NCI-H2196 treated with DMSO at 0.1 percent for 48 hours (cell line): Measurements from ENCODE around the gene MOSPD3.

ENCODE experiments used
- DNase-seq: peaks from one replicate; lab custom pipeline; 2025; ENCODE audit not compliant: unreplicated experiment; lab: John Stamatoyannopoulos, UW

The MOSPD3 gene

DNA sequence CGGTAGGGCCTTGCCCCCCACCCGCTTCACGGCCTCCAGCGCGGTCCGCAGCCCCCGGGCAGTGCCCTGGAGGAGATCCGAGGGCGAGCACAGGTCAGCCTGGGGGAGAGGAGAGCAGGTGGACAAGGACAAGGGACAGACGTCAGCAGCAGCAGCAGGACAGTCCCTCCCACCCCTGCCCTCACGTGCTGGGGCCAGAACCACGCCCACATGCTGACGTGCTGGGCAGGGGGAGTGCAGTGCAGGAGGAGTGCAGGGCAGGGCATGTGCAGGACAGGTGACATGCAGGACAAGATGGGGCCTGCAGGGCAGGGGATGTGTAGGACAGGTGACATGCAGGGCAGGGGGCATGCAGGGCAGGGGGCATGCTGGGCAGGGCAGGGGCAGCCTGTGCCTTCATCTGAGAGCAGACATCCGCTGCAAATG lies 37.1 kb upstream of the MOSPD3 start:
- no peak for DNase-seq

GRCh38 chr7:100575746-100576383 lies 36.5 kb upstream of the MOSPD3 start:
- no peak for DNase-seq

- no peak for DNase-seq
Measured at GRCh38 chr7:100576384-100576993, 35.9 kb upstream of the MOSPD3 start.

DNA sequence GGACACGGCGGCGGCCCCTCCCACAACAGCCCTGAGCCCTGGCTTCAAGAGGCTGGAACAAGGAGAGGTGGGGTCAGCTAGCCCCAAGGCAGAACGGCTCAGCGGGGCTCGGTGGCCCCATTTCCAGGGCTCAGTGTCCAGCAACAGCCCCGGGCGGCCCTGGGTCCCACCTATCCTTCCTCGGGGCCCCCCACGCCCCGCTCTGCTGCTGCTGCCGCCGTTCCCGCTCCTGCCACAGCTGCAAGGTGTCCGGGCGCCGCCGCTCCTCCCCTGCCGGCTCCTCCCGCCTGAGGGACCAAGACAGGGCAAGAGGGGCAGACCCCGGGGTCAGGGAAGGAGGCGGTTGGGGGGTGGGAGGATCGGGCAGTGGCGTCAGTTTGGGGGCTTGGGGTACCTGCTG lies 35.2 kb upstream of the MOSPD3 start:
- DNase-seq = no peak

GRCh38 chr7:100577507-100577906 lies 34.8 kb upstream of the MOSPD3 start:
- DNase-seq = no peak

GRCh38 chr7:100578246-100579183 lies 33.8 kb upstream of the MOSPD3 start:
- DNase-seq = no peak

DNA sequence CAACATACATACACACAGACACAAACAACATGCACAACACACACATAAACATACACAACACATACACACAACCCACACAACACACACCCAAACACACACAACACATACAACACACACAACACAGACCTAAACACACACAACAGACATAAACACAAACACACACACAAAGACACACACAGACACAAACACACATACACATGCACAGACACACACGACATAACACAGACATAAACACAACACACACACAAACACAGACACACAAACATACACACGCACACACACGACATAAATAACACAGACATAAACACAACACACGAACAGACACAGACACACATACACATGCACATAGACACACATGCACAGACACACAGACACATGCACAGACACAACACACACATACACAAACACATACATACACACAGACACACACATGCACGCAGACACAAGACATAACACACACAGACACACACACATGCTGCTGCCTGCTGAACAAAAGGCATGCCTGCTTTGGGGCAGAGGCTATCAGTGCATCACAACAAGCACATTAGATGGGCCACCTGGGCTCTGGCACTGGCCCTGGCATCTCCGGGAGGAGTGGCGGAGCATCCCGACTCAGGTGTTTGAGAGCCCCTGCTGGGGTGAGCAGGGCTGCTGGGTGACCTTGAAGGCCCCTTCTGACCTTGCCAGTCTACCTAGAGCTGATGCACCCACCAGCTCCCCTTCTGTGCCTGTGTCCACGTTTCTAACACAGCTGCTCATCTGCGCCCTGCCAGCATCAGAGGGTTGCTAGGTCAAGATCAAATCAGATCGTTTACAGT lies 31.7 kb upstream of the MOSPD3 start:
- DNase-seq = no peak

- DNase-seq = no peak
Measured at GRCh38 chr7:100582041-100582579, 30.2 kb upstream of the MOSPD3 start.

- no peak for DNase-seq
Measured at GRCh38 chr7:100582650-100583049, 29.7 kb upstream of the MOSPD3 start.

- no peak for DNase-seq
Measured at GRCh38 chr7:100583132-100584053, 28.9 kb upstream of the MOSPD3 start.

- DNase-seq = no peak
Measured at GRCh38 chr7:100584054-100584682, 28.2 kb upstream of the MOSPD3 start.

DNA sequence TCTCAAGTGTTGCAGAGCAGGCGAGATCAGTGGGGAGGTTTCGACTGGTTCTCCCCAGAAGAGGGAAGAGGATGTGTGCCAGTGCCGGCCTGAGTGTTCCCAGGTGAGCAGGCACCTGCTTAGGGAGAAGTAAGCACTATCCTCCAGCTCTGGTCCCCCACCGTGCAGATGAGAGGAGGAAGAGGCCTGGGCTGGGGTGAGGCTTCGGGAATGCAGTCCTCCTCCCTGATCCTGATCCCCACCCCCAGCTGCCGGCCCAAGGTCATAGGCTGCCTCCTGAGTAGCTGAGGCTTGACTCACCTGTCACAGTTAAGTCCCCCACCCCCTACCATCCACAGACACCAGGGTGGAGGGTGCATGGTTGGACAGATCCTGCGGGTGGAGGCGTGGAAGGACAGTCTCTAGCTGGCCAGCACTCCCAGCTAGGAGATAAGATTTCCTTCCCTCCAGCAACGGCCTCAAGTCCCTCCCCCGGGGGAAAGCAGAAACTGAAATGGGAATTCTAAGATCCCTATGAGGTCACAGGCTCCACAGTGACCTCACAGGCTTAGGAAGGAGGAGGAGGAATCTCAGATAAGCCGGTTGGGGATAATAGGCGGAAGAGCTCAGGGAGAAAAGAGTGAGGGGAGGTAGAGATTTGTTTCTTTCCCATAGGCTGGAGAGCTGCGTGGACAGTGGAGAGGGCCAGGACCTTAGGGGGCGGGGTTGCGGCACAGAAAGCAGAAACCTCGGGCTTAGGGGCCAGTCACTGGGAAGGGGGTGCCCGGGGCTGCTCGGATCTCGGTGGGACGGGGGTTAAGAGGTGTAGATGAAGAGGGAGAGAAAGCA lies 27.4 kb upstream of the MOSPD3 start:
- peak; percentile 36 for DNase-seq

- peak; percentile 36 for DNase-seq
Measured at GRCh38 chr7:100585511-100586265, 26.7 kb upstream of the MOSPD3 start, which contains the start of gene LRCH4. LRCH4 (minus strand) TSS chr7:100586129; CDS start chr7:100586100, 29 bp downstream.

DNA sequence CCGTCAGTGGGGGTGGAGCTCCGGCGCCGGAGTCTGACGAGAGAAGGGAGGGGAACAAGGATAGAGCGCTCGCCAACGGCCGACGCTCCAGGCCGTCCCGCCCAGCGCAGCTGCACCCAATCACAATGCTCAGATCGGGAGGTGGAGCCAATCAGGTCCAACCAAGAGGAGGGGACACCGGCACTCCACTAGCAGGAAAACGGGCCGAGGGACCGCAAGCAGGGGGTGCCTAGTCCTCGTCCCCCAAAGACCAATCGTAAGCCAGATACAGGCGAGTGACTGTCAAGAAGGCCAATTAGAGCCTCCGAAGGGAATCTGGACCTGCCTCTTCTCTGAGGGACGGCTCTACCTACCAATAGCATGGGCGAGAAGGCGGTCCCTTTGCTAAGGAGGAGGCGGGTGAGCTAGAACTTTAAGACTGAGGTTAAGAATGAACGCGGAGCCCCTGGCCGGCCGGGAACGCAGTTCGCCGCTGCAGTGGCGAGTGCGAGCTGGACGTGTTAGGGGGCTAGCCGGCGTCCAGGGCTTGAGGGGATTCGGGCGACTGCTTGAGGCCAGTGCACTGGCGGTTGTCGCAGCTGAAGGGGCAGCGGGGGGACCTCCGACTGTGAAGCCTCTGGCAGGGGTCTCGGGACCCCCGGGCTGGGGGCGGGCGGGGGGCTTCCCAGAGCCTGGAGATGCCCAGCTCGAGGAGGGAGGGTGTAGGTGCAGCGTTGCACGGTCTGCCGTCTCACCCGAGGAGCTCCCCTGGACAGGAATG lies 25.9 kb upstream of the MOSPD3 start, which contains the start of gene FBXO24:
TSS of gene FBXO24 (plus strand) at position 63 of the 760 bp plus-strand sequence. CDS start at position 361, 298 bp downstream.
- peak; percentile 99 for DNase-seq

DNA sequence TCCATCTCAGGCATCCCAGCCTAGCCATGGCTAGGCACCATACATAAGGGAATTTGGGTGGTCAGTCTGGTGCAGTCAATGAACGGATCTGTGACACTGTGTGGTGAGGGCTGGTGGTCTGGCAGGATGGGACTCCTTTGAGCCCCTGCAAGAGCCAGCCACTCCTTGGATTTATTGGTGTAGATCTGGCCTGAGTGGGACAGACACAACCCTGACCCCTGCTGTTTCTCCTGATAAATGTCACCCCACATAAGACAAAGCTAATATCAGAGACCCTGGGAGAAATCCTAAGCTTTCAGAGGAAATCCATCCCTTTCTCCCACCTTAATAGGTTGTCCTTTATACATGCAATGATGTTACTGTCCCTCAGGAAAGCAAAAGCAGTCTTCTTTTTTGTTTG lies 23.9 kb upstream of the MOSPD3 start:
- no peak for DNase-seq

GRCh38 chr7:100589341-100589947 lies 22.9 kb upstream of the MOSPD3 start:
- DNase-seq = no peak
